PFSK-1 (cell line): ENCODE measurements around the gene CES3.

Experiments
- FOXP2 ChIP-seq: optimal IDR thresholded peaks from 2 replicates; pipeline ENCODE3; 2011; ENCODE audit warnings: borderline replicate concordance, control low read depth, inconsistent platforms; ENCODE audit not compliant: insufficient read depth; ENCODE audit errors: extremely low read length, extremely low read depth
- POLR2AphosphoS5 ChIP-seq: IDR thresholded peaks from 2 replicates; pipeline ENCODE4 v1.6.1; 2012; ENCODE audit warnings: low read depth, mild to moderate bottlenecking, control low read depth, low read length, moderate library complexity
- REST ChIP-seq, 2 experiments: IDR thresholded peaks; 2 replicates each; pipeline versions ENCODE4 v1.6.1 to v1.8.0; 2011 to 2012; ENCODE audit warnings: low read depth in 2 of 2, low read length in 2 of 2, control low read depth in 1 of 2, inconsistent platforms in 1 of 2, mild to moderate bottlenecking in 1 of 2, moderate library complexity in 1 of 2; ENCODE audit not compliant: insufficient read depth in 1 of 2
- SIN3A ChIP-seq: IDR thresholded peaks from 2 replicates; pipeline ENCODE4 v1.6.1; 2012; ENCODE audit warnings: mild to moderate bottlenecking, low read length, moderate library complexity, borderline replicate concordance; ENCODE audit not compliant: insufficient read depth
- TAF1 ChIP-seq: IDR thresholded peaks from 2 replicates; pipeline ENCODE4 v1.6.1; 2012; ENCODE audit warnings: low read length, control low read depth, borderline replicate concordance; ENCODE audit not compliant: insufficient read depth

Gene CES3

GRCh38 chr16:66925322-66925840, 35.7 kb upstream of the CES3 start, which contains the start of gene RRAD:
Gene RRAD (minus strand): TSS chr16:66925535. CDS start chr16:66925179, 356 bp downstream.
- no peak for TF ChIP-seq FOXP2
- TF ChIP-seq TAF1: no peak
- no peak for TF ChIP-seq SIN3A
- TF ChIP-seq POLR2AphosphoS5: no peak
- no peak for TF ChIP-seq REST (IDR thresholded peaks at IDR 0.05; ENCODE audit: insufficient read depth in 1 of 2, low read depth in 2 of 2, low read length in 2 of 2)

- TF ChIP-seq POLR2AphosphoS5: no peak
- no peak for TF ChIP-seq REST (IDR thresholded peaks at IDR 0.05; ENCODE audit: insufficient read depth in 1 of 2, low read depth in 2 of 2, low read length in 2 of 2)
- TF ChIP-seq TAF1: no peak
- TF ChIP-seq SIN3A: no peak
- TF ChIP-seq FOXP2: no peak
Measured at GRCh38 chr16:66926171-66926947, 34.7 kb upstream of the CES3 start.

- TF ChIP-seq SIN3A: no peak
- TF ChIP-seq REST (IDR thresholded peaks at IDR 0.05; ENCODE audit: insufficient read depth in 1 of 2, low read depth in 2 of 2, low read length in 2 of 2): no peak
- TF ChIP-seq POLR2AphosphoS5: no peak
- no peak for TF ChIP-seq FOXP2
- no peak for TF ChIP-seq TAF1
Measured at GRCh38 chr16:66926961-66927436, 34.1 kb upstream of the CES3 start.

DNA sequence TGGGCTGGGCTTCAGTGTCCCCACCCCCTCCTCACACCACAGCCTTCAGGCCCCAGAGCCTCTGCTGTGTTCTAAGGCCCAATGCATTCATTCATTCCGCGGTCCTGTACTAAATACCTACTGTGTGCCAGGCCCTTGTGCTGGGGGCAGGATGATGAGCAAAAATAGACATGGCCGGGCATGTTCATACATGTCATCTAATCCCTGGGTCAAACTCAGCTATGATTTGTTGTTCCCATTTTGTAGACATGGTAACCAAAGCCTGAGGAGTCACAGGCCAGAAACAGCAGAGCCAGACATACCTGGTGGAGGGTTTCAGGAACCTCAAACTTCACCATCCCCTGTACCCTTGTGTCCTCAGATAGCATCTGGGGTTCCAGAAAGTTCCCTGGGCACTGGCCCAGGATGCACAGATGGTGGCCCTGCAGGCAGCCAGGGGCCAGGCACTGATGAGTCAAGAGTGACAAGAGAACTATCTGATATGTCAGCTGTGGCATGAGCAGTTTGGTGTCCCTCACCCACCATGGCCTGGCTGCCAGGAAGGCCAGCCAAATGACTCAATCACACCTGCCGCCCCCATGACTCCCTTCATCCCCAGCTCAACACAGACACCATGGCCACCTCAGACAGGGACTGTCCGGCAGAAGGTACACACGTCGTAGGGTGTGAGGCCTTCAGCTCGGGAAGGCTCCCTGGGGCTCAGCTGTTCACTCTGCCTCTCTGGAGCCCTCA, 33.0 kb upstream of the CES3 start:
- TF ChIP-seq REST (IDR thresholded peaks at IDR 0.05; ENCODE audit: insufficient read depth in 1 of 2, low read depth in 2 of 2, low read length in 2 of 2) (no peak), SIN3A (no peak), TAF1 (no peak), POLR2AphosphoS5 (no peak), FOXP2 (no peak)
